Smooth muscle cell (in vitro differentiated cells): ENCODE results near the gene MKLN1. TPM values are rescaled to one million over a fixed set of nuclear protein-coding genes. Genes with fewer than 3 reads are reported as not detected.
A peak's percentile ranks its signal among the peaks of the same experiment; 100 is the strongest.

Experiments
- DNase-seq: peaks from one replicate; lab custom pipeline; 2025; ENCODE audit not compliant: unreplicated experiment; lab: John Stamatoyannopoulos, UW
- H2AFZ ChIP-seq: fragments of 200-600 bp; sonication (generic); 2 replicates; pipeline ENCODE4 v1.6.0; 2016; ENCODE audit warnings: antibody characterized with exemption, low read depth, mild to moderate bottlenecking
- H3F3A ChIP-seq: fragments of 200-600 bp; sonication (generic); 2 replicates; pipeline ENCODE4 v1.6.0; 2017; ENCODE audit warnings: antibody characterized with exemption, low read depth
- H3K27ac ChIP-seq: fragments of 200-600 bp; sonication (generic); 2 replicates; pipeline ENCODE4 v1.5.1; 2016; ENCODE audit warnings: low read depth, mild to moderate bottlenecking
- H3K27me3 ChIP-seq: fragments of 200-600 bp; sonication (generic); 2 replicates; pipeline ENCODE4 v1.6.1; 2016; ENCODE audit warnings: low read depth, mild to moderate bottlenecking
- H3K36me3 ChIP-seq: fragments of 200-600 bp; sonication (generic); 2 replicates; pipeline ENCODE4 v1.5.1; 2016; ENCODE audit warnings: low read depth
- H3K4me1 ChIP-seq: fragments of 200-600 bp; sonication (generic); 2 replicates; pipeline ENCODE4 v1.5.1; 2016; ENCODE audit warnings: low read depth
- H3K4me2 ChIP-seq: fragments of 200-600 bp; sonication (generic); 2 replicates; pipeline ENCODE4 v1.6.0; 2016; ENCODE audit warnings: mild to moderate bottlenecking
- H3K4me3 ChIP-seq: fragments of 200-600 bp; sonication (generic); 2 replicates; pipeline ENCODE4 v1.5.1; 2016; ENCODE audit warnings: mild to moderate bottlenecking
- H3K79me2 ChIP-seq: fragments of 200-600 bp; sonication (generic); 2 replicates; pipeline ENCODE4 v1.6.0; 2016; ENCODE audit warnings: low read depth, mild to moderate bottlenecking
- H3K9ac ChIP-seq: fragments of 200-600 bp; sonication (generic); 2 replicates; pipeline ENCODE4 v1.6.0; 2016; ENCODE audit warnings: low read depth
- H3K9me3 ChIP-seq: fragments of 200-600 bp; sonication (generic); replicated peaks from 2 replicates; pipeline ENCODE4 v1.5.1; 2016; ENCODE audit warnings: low read depth
- H4K20me1 ChIP-seq: fragments of 200-600 bp; sonication (generic); 2 replicates; pipeline ENCODE4 v1.6.0; 2016; ENCODE audit warnings: low read depth
- CTCF ChIP-seq: fragments of 200-600 bp; sonication (generic); IDR thresholded peaks from 2 replicates; pipeline ENCODE4 v1.5.1; 2017; ENCODE audit warnings: borderline replicate concordance, mild to moderate bottlenecking, antibody characterized with exemption; ENCODE audit not compliant: insufficient read depth, poor library complexity, severe bottlenecking
- WGBS: methylation state at CpG from one replicate; pipeline ENCODE4 v1.1.7; 2016; ENCODE audit warnings: low lambda C conversion rate; 5-methylcytosine and 5-hydroxymethylcytosine counted together
- polyA plus RNA-seq: library from polyadenylated mRNA; unstranded; fragments of >200 nt; fragmentation: Nextera tagmentation; extraction: Ambion mirVana; gene quantifications from 2 replicates; pipeline ENCODE4 v1.2.1, GENCODE V29; 2016
- total RNA-seq: library from RNA; depleted of rRNA; stranded (reverse); fragments of >200 nt; gene quantifications from 2 replicates; pipeline ENCODE4 v1.2.3, GENCODE V29; 2014

The MKLN1 gene
- total and polyA plus RNA-seq, 2 experiments from 2014 or later: 26.3 to 45.3 TPM

- WGBS: 88% methylated on average over 14 of the region's 14 CpGs
- no peak for DNase-seq
- Histone ChIP-seq H3K36me3 (no peaks in the 10 kb centered on the region), H3F3A (peaks cover 15% of the 10 kb centered on the region), H3K9ac (no peak overlapping the region), H3K9me3 (no peaks in the 10 kb centered on the region), H3K27me3 (no peaks in the 10 kb centered on the region), H3K4me3 (no peak overlapping the region), H3K4me1 (peaks cover 8% of the 10 kb centered on the region), H4K20me1 (peaks cover 6% of the 10 kb centered on the region), H3K27ac (peak overlapping the region; percentile 51), H3K79me2 (no peaks in the 10 kb centered on the region), H2AFZ (no peak overlapping the region), H3K4me2 (peak overlapping the region; percentile 0)
- no peak for TF ChIP-seq CTCF
These were observed 174.4 kb downstream of the MKLN1 start for GRCh38 chr7:131501930-131502685.

GRCh38 chr7:131502810-131503508 lies 175.3 kb downstream of the MKLN1 start:
- Histone ChIP-seq H3K79me2 (no peaks in the 10 kb centered on the region), H3K9me3 (no peaks in the 10 kb centered on the region), H3K4me2 (no peak overlapping the region), H3K27me3 (no peaks in the 10 kb centered on the region), H3K27ac (no peak overlapping the region), H3F3A (peaks cover 15% of the 10 kb centered on the region), H3K36me3 (no peaks in the 10 kb centered on the region), H4K20me1 (peaks cover 6% of the 10 kb centered on the region), H2AFZ (no peak overlapping the region), H3K4me1 (peaks cover 8% of the 10 kb centered on the region), H3K4me3 (no peak overlapping the region), H3K9ac (no peak overlapping the region)
- WGBS: 83% methylated on average over 9 of the region's 9 CpGs
- TF ChIP-seq CTCF: no peak
- no peak for DNase-seq

- H3F3A ChIP-seq: peaks cover 15% of the 10 kb centered on the region
- no peaks in the 10 kb centered on the region for H3K27me3 ChIP-seq
- no peak overlapping the region for H3K9ac ChIP-seq
- DNase-seq: no peak
- H3K4me3 ChIP-seq: no peak overlapping the region
- H4K20me1 ChIP-seq: peaks cover 6% of the 10 kb centered on the region
- peaks cover 8% of the 10 kb centered on the region for H3K4me1 ChIP-seq
- no peaks in the 10 kb centered on the region for H3K79me2 ChIP-seq
- no peaks in the 10 kb centered on the region for H3K9me3 ChIP-seq
- no peak overlapping the region for H2AFZ ChIP-seq
- H3K36me3 ChIP-seq: no peaks in the 10 kb centered on the region
- H3K27ac ChIP-seq: no peak overlapping the region
- H3K4me2 ChIP-seq: no peak overlapping the region
- TF ChIP-seq CTCF: no peak
- 96% methylated on average over 6 of the region's 6 CpGs for WGBS
These were observed 176.0 kb downstream of the MKLN1 start for GRCh38 chr7:131503639-131504038.
